ENCODE measurements around the gene KPNA4.

DNA sequence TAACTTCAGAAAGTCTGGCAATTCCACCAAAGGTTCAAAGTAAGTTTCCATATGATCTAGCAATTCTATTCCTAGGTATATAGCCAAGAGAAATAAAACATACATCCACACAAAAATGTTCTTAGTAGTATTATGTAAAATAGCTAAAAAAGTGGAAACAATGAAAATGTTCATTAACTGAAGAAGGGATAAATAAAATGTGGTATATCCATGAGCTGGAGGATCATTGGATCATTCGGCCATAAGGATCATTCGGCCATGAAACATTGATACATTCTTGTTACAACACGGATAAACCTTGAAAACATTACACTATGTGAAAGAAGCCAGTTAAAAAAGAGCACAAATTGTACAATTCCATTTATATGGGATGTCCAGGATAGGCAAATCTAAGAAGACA lies 2.4 kb downstream of the KPNA4 start:
- TF ChIP-seq CTCF (conservative IDR thresholded peaks at IDR 0.05) (no peak), ZFX (IDR thresholded peaks at IDR 0.05) (no peak)
